HG03442 (cell line): Measurements from ENCODE around the gene TMEM150B.

Experiments used
- ATAC-seq: cut with Tn5 transposase; IDR thresholded peaks from one replicate; pipeline ENCODE4 v1.9.1; 2021; ENCODE audit warnings: mild to moderate bottlenecking, moderate library complexity; ENCODE audit not compliant: unreplicated experiment

Gene TMEM150B, protein sequence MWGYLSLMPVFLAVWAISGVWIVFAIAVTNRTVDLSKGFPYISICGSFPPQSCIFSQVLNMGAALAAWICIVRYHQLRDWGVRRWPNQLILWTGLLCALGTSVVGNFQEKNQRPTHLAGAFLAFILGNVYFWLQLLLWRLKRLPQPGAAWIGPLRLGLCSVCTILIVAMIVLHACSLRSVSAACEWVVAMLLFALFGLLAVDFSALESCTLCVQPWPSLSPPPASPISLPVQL

DNA sequence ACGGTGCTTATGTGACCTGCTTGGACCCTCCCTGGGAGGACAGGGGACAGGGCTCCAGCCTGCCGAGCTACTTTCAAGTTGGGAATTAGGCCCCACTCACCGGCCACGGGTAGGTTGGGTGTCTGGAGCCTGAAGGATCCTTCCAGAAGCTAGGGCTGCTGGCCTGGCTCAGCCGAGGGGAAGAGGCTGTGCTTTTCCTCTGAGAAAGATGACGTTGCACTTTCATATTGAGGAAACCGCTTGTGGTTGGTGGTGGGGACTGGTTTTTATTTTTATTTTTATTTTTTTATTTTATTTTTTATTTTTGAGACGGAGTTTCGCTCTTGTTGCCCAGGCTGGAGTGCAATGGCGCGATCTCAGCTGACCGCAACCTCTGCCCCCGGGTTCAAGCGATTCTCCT is at the start of gene TMEM150B:
TSS of gene TMEM150B (minus strand) at position 170 of the 400 bp plus-strand sequence. CDS start 4,305 bp downstream, outside the sequence.
- no peak for ATAC-seq

DNA sequence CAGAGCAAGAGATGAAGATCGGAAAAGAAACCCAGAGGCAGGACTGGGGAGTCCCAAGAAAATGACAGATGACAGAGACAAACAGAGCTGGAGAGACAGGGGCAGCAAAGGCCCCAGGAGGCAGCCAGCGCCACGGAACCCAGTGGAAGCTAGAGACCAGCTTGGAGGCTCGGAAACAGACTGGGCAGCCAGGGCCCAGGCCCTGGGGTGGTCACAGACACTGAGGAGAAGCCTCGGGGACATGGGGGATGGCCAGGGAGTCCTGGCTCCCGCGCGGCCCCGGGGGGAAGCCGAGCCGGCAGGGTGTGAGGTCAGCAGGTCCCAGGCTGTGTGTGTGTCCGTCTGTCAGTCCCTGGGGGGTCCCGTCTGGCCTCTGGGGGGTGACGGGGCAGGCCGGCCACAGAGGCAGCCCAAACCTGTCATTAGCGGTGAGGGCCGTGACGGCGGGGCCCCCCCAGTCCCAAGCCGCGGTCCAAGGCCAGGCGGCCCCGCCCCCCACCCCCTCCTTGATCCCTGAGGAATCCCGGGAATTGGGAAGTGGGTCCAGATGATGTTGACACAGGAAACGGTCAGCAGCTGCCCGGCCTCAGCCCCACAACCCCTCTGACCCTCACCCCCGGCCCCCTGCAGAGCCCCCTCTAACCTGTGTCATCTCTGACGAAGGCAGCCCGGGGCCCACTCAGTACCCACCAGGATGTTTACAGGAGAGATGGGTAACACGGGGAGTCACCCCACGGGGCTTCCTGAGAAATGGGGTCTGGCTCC is 49.0 kb upstream of the TMEM150B start:
- ATAC-seq, result no peak

- no peak for ATAC-seq
Measured at GRCh38 chr19:55373306-55373992, 48.3 kb upstream of the TMEM150B start.

GRCh38 chr19:55372316-55373081 is 47.4 kb upstream of the TMEM150B start:
- no peak for ATAC-seq

DNA sequence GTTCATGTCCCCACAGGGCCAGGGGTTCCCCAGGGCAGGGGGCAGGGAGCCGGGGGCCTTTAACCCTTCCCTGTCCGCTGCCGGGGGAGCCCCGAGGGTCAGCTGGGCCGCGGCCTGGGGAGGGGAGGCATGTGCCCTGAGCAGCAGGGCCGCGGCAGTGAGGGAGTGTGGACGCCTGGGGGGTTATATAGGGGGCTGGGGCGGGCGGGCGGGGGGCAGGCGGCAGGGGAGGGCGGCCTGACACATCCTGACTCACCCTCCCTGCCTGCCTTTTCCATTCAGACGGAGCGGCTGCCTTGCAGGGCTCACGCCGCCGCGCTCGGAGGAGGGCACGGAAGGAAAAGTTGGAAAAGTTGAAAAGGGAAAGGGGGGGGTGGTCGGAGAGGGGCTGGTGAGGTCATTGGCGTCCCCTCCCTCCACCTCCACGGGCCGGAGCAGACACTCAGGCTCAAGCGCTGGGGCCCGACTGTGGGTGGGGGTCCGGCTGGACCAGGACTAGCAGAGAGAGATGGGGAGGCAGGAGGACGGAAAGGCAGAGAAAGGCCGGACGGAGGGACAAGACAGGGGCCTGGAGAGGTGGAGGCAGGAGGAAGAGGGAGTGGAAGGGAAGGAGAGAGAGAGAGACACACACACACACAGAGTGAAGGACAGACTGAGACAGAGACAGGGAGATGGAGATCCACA is 45.3 kb upstream of the TMEM150B start, which contains the start of gene IL11:
TSS of gene IL11 (minus strand) at position 159 of the 684 bp plus-strand sequence. CDS start at position 6, 153 bp downstream.
- no peak for ATAC-seq

DNA sequence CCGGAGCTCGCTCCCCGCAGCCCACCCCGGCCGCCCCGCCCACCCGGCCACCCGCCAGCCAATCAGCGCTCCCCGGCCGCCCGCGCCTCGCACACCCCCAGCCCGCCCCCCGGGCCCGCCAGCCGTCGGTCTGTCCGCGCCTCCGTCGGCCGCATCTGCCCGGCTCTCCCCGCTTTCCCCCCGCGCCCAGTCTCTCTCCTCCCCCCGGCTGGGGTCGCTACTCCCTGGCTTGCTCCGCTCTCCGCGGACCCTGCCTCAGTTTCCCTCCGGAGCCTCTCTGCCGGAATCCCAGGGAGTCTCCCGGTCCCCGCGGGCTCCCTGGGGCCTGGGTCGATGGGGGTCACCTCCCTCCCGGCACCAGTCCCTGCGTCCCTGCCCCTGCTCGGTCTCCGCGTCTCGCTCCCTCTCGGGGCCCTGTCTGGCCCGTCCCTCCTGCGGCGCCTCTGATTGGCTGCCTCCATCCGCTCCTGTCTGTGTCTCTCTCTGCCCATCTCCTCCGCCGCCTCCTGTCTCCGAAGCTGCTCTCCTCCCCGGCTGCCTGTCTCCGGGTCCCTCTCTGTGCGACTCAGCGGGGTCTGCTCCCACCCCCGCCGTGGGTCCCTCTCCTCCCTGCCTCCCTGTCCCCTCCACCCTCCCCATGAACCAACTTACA is 44.6 kb upstream of the TMEM150B start:
- no peak for ATAC-seq

DNA sequence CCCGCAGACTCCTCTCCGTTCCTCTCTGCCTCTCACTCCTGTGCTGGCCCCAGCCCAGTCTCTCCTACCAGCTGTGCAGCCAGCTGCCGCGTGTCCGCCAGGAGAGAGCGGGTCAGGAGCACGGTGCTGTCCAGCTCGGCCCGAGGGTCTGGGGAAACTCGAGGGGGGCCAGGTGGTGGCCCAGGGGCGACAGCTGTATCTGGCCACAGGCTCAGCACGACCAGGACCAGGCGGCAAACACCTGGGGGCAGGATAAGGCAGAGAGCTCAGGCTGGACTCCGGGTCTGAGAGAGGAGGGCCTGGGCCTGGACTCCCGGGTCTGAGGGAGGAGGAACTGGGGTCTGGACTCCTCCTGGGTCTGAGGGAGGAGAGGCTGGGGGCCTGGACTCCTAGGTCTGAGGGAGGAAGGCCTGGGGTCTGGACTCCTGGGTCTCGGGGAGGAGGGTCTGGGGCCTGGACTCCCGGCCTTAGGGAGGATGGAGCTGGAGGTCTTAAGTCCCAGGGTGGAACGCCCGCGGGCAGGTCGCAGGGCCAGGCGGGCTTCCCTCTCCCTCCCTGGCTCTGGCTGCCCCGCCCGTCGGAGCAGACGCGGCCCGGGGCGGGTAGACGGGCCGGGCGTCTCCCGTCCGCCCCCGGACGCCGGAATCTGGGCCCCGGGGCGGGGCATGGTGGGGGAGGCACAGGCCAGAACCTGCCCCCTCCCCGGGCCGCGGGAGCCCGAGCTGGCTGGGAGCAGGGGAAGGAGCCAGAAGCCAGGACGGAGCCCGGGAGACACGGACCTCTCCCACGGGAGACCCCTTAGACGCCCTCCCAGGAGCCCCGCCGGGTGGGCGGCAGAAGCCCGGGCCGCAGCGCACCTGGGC is 43.8 kb upstream of the TMEM150B start:
- ATAC-seq, result no peak

DNA sequence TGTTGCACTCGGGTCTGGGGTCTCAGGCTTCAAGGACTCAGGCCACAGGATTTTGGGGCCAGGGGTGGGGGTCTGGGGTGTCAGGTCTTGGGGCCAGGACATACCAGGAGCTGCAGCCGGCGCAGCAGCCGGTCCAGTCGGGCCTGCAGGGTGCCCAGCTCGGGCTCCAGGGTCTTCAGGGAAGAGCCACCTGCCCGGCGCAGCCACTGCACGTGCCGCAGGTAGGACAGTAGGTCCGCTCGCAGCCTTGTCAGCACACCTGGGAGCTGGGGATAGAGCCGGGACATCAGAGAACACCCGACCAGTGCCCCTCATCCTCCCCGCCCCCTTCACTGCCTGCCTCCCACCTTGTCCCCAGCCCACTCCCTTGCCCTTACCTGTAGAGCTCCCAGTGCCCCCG is 43.0 kb upstream of the TMEM150B start:
- no peak for ATAC-seq

- no peak for ATAC-seq
Measured at GRCh38 chr19:55366790-55367189, 41.6 kb upstream of the TMEM150B start.

- ATAC-seq, result no peak
Measured at GRCh38 chr19:55365964-55366363, 40.8 kb upstream of the TMEM150B start.

DNA sequence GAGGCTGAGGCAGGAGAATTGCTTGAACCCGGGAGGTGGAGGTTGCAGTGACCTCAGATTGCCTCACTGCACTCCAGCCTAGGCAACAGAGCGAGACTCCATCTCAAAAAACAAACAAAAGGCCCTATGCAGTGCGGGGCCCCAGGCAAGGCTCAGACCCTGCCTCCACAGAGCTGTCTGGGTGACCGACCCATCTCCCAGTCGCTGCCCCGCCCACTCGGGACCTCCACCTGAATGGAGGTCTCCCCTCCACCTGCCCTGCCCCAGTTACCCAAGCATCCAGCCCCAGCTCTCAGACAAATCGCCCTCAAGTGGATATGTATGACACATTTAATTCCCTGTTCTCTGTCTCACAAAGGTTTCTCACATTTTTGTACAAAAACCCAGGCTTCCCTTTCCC is 40.1 kb upstream of the TMEM150B start:
- no peak for ATAC-seq

GRCh38 chr19:55362990-55363716 is 38.0 kb upstream of the TMEM150B start, which contains the start of gene GARIN5B:
Gene GARIN5B (minus strand): TSS chr19:55363260. CDS start chr19:55363066, 194 bp downstream.
- ATAC-seq, result no peak

DNA sequence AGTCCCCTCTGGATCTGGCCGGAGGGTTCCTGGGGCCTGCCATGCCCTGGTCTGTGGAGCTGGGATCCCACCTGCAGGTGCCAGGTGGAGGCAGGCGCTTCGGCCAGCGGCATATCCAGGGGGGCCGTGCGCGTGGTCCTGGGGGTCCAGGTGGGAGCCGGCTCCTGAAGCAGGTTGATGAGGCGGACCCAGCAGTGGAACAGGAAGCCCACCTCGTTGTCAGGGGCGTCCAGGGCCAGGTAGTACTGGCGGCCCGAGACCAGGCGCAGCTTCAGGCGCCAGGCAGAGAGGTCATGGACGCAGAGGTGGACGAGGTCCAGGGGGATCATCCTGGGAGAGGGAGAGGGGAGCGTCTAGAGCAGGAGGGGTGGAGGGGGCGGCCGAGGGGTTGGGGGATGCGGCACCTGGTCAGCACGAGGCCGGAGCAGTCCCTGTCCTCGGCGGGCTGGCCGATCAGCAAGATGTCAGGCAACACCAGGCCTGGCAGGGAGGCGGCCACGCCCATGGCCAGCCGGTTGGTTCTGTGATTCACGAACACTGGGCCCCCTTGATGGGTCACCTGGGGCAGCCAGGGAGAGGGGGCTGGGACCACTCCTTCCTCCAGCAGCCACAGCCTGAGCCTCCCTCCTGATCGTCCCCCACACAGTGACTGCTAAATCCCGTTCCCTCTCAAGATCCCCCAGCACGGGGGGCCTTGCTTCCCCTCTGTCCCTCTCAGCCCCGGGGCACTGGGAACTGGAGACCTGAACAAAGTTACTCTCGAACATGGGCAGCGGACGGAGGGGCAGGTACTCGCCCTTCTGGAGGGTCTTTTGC is 37.2 kb upstream of the TMEM150B start:
- no peak for ATAC-seq

DNA sequence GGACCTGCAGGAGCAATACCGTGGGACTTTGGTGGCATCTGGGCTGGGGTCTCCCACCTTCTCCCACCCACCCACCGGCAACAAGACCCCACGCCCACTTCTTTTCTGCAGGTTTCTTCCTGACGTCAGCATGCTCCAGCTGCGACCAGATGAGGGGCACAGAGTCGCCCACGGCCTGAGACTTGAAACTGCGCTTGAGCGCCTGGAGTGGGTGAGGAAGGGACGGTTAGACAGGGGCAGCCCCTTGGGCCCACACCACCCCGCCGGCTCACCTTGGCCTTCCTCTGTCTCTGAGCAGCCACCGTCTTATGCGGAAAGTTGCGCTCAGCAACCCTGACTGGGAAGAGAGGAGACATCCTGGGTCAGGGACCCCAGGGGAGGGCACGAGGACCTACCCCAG is 35.8 kb upstream of the TMEM150B start:
- ATAC-seq, result no peak

- ATAC-seq, result no peak
Measured at GRCh38 chr19:55358943-55359908, 34.1 kb upstream of the TMEM150B start.

DNA sequence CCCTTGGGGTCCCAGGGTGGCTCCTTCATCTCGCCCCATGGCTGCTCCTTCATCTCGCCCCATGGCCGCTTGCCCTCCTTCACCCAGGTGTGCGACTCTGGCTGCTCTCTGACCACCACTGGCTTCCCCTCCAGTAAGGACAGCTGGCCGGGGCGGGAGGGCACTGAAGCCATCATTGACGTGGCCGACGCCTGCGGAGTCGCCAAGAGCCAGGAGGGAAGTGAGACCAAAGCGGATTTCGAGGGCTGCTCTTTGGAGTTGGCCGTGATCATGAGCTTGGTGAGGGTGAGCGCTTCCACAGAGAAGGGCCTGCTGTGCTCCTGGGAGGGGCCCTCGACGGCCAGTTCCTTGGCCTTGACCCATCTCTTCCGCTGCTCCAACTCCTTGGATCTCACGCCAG is 33.4 kb upstream of the TMEM150B start:
- no peak for ATAC-seq
